BJ (cell line): Measurements from ENCODE around the gene FMO1. TPM values are rescaled to one million over a fixed set of nuclear protein-coding genes. Genes with fewer than 3 reads are reported as not detected.

Experiments used
- CTCF ChIA-PET: fragments of 350-600 bp; formaldehyde crosslinking; extraction: SDS; loops from one replicate; lab custom pipeline; 2021; ENCODE audit warnings: antibody characterized with exemption, inconsistent platforms; lab: Yijun Ruan, JAX
- POLR2A ChIA-PET: fragments of 300-600 bp; sonication (Branson Sonifier 250); formaldehyde crosslinking; extraction: SDS; loops from one replicate; lab custom pipeline; 2021; ENCODE audit warnings: antibody characterized with exemption; lab: Charles Lee
- DNase-seq: peaks from one replicate; pipeline ENCODE4 v3.0.0-alpha.2; 2011; ENCODE audit warnings: low read depth
- H3K27me3 ChIP-seq: 2 replicates; pipeline ENCODE4 v1.6.0; 2011; ENCODE audit warnings: low read length; ENCODE audit not compliant: control insufficient read depth, insufficient read depth
- H3K36me3 ChIP-seq: 2 replicates; pipeline ENCODE4 v1.5.1; 2011; ENCODE audit warnings: low read length; ENCODE audit not compliant: control insufficient read depth, insufficient read depth
- H3K4me3 ChIP-seq: 2 replicates; pipeline ENCODE4 v1.5.1; 2011; ENCODE audit warnings: low read depth, mild to moderate bottlenecking, control low read depth, low read length
- CTCF ChIP-seq: IDR thresholded peaks from 2 replicates; pipeline ENCODE4 v1.5.1; 2011; ENCODE audit warnings: low read depth, mild to moderate bottlenecking, control low read depth, inconsistent platforms, low read length, moderate library complexity; ENCODE audit not compliant: insufficient read depth
- polyA plus RNA-seq: library from polyadenylated mRNA; depleted of rRNA; stranded (reverse); fragments of >200 nt; gene quantifications from 2 replicates; pipeline ENCODE4 v1.2.3, GENCODE V29; 2011

FMO1 gene
- polyA plus RNA-seq, 1 experiment = 0.91 TPM

- TF ChIP-seq CTCF = no peak
- DNase-seq = no peak
- H3K4me3 ChIP-seq = no peak overlapping the region
- ChIA-PET CTCF (interaction anchor here (0.6 to 1.5 kb wide), 3 partner anchors 8 to 1669 kb away, joined by 3 to 5 read pairs (median 3); no protein-coding TSS in a partner anchor), POLR2A (interaction anchor here (1.0 kb wide), 1 partner anchor 76 kb away, joined by 3 read pairs; no protein-coding TSS in a partner anchor)
- no peaks in the 10 kb centered on the region for H3K36me3 ChIP-seq
- no peaks in the 10 kb centered on the region for H3K27me3 ChIP-seq
Measured at GRCh38 chr1:171218661-171219060, 29.6 kb upstream of the FMO1 start.

- H3K4me3 ChIP-seq = no peak overlapping the region
- ChIA-PET CTCF (interaction anchor here (1.0 kb wide), 1 partner anchor 17 kb away, joined by 3 read pairs; no protein-coding TSS in a partner anchor), POLR2A (interaction anchor here (1.0 kb wide), 1 partner anchor 75 kb away, joined by 3 read pairs; no protein-coding TSS in a partner anchor)
- H3K36me3 ChIP-seq = no peaks in the 10 kb centered on the region
- TF ChIP-seq CTCF = no peak
- no peak for DNase-seq
- no peaks in the 10 kb centered on the region for H3K27me3 ChIP-seq
Measured at GRCh38 chr1:171219346-171220080, 28.8 kb upstream of the FMO1 start.

GRCh38 chr1:171220081-171220420 is 28.2 kb upstream of the FMO1 start:
- Histone ChIP-seq H3K27me3 (no peaks in the 10 kb centered on the region), H3K4me3 (no peak overlapping the region; the same call in 1 of the 2 replicates), H3K36me3 (no peaks in the 10 kb centered on the region)
- ChIA-PET POLR2A (interaction anchor here (0.6 to 0.7 kb wide), 2 partner anchors 38 to 1723 kb away, joined by 3 to 4 read pairs; no protein-coding TSS in a partner anchor), CTCF (interaction anchor here (1.2 kb wide), 1 partner anchor 94 kb away, joined by 6 read pairs; the partner anchor contains the start of gene FMO4)
- DNase-seq = peak; percentile 88
- no peak for TF ChIP-seq CTCF

GRCh38 chr1:171220581-171221054 is 27.7 kb upstream of the FMO1 start:
- POLR2A ChIA-PET = interaction anchor here (0.6 to 0.7 kb wide), 2 partner anchors 37 to 1724 kb away, joined by 3 to 4 read pairs; no protein-coding TSS in a partner anchor
- TF ChIP-seq CTCF = peak; percentile 5; the same call in 1 of the 2 replicates
- H3K36me3 ChIP-seq = no peaks in the 10 kb centered on the region
- DNase-seq = no peak
- CTCF ChIA-PET = interaction anchor here (1.2 kb wide), 1 partner anchor 93 kb away, joined by 6 read pairs; the partner anchor contains the start of gene FMO4
- no peak overlapping the region; the same call in 1 of the 2 replicates for H3K4me3 ChIP-seq
- no peaks in the 10 kb centered on the region for H3K27me3 ChIP-seq
